SHP77 treated with DMSO at 0.1 percent for 48 hours (cell line): ENCODE measurements around the gene SYNE2.
"Not testable (repeated sequence)": the region's sequence is repeated elsewhere in the genome, so short reads cannot be mapped to it uniquely, and the experiment has no call there.

Experiments
- DNase-seq: peaks from one replicate; lab custom pipeline; 2025; lab: John Stamatoyannopoulos, UW

SYNE2 gene

DNA sequence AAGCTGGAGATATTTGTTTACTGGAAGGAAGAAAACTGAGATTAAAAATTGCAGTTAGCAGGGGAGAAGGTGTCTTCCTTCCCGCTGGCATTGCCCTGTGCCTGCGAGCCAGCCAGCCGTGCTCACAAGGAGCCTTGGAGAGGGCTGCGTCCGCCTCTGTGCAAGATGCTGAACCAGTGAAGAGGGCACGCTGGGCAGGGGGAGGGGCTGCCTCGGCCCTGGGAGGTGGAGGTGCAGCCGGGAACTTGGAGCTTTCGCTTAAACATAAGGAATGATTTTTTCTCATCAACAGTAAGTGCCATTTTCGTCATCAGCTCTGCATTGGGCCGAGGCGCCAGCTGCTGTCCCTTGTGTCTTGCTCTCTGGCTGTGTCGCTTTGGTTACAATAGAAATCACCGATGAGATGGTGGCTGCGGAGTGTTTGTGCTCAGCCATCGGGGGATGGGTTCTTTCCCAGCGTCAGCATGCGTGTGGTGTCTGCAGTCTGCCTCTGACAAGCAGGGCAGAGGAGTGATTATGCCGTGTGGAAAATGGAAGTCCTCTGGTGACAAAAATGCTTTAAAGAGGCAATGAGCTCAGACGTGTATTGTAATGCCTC is 344.1 kb downstream of the SYNE2 start:
- DNase-seq = peak; percentile 61

DNA sequence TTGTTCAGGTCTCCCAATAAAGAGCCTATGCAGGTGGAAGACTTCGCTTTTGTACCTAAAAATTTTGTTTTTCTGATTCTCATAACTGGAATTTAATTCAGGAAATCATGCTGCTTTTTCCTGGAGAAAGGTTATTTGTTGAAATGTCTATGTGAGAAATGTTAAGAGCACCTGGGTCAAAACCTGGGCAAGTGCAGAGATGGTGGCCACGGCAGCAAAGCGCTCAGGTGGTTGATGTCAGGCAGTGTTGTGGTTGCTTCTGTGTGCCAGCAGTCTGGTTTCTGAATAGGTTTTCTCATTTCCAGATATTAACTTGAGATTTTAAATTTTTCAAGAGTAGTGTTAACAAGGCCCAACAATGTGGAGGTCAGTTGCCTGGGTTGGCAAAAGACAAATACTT is 345.2 kb downstream of the SYNE2 start:
- no peak for DNase-seq

DNA sequence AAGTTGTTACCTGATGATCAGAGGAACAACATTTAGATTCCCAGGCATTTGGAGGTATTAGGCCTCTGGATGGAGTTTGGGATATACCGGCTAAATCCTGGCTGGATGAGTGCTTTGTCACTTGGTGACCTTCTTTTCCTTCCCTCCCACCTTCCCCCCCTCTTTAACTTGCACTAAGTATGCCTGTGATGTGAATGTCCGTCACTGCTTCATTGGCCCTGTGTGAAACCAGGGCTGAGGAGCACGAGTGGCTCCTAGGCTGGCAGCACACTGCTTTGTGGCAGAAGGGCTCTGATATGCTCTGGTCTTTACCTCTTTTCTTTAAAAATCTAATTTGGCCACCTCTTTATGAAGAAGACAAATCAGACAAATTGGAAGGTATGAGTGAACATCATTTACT is 345.7 kb downstream of the SYNE2 start:
- DNase-seq = no peak

DNA sequence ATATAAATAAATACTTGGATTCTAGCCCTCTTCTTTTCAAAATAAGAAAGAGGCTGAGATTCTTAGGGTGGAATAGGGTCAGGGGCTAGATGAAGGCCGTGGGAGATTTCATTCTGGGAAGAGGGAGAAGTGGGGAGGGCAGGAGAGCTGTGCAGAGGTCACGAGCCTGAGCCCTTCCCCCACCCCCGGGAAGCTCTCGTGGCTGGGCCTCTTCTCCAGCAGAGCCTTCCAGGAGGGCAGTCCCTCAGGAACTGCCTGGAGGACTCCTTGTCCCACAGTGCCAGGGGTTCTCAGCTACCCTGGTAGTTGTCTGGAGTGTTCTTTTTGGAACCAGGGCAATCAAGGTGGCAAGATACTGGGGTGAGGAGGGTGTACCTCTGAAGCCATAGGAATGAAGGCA is 347.4 kb downstream of the SYNE2 start:
- no peak for DNase-seq

DNA sequence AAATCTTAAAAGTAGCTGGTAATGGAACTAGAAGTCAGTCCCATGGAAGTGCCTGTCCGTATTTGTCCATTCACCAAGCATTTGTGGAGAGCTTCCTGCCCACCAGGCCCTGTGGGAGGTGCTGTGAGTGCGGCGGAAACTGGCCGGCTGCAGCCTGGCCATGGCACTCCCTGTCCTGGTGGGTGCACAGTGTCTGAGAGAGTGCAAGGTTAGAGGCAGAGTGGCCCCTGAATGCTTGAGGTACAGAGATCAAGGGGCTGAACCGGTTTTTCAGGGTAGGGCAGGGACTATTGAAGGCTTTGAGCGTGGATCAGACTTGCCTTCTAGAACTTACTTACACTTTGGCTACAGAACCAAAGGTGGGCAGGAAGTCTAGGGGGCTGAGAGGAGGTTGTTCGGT is 348.5 kb downstream of the SYNE2 start:
- no peak for DNase-seq

DNA sequence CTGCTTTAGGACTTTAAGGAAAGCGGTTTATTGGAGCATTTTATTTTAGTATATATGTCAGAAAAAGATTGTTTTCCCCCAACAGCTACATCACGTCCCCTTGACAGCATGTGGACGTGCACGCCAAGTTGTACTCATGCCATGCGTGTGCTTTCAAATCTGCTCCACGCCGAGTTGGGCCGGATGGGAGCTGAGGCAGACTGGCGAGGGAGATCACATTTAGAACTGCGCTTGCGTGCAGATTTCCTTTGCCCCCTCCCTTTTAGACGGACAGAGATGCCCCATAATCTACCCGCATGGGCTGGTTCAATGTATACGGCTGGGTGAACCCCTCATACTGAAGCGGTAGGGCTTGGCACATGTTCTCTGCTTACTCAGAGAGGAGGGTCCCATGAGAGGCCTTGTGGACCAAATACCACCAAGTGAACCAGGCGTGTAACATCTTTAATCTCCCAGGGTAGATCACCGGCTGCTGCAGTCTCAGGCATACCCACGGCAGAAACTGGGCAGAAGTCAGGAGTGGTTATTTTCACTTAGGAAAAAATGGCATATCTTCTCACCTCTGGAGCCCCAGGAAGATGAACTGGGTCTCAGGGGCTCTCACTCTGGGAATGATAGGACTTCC is 349.2 kb downstream of the SYNE2 start:
- no peak for DNase-seq

DNA sequence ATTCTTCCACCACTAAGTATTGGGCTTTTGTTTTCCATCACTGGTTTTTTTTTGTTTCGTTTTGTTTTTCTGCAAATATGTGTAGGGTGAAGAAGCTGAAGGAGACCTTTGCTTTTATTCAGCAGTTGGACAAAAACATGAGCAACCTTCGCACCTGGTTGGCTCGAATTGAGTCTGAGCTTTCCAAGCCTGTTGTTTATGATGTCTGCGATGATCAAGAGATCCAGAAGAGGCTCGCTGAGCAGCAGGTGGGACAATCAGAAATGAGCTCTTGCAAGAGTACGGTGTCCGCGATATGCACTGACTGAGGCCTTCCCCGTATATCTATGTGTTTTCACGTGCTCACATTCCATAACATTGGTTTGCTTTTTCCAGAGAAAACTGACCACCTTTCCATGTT is 349.9 kb downstream of the SYNE2 start:
- DNase-seq = no peak

DNA sequence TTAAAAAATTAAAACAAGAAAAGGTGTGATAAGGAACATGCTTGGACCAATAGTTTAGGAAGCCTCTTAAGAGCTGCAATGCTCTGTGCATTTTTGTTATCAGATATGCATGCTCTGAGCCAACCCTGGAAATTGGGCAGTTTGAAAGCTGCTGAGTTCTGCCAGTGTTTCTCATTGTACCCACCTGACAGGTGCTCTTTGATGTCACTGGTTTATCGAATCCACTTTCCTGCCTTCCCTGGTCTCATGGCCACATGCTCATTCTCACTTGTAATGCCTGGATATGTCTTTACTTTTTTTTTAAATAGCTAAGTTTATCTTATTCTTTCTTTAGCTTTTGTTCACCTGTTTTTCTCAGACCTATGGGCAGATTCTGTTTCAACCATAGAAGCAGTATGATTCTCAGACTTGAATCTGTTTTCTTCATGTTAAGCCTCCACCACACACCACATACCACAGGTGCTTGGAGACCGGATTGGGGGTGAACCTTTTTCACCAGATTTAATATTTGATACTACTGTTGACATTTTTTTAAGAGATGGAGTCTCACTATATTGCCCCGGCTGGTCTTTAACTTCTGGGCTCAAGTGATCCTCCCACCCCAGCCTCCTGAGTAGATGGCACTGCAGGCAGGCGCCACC is 350.7 kb downstream of the SYNE2 start:
- DNase-seq = no peak

DNA sequence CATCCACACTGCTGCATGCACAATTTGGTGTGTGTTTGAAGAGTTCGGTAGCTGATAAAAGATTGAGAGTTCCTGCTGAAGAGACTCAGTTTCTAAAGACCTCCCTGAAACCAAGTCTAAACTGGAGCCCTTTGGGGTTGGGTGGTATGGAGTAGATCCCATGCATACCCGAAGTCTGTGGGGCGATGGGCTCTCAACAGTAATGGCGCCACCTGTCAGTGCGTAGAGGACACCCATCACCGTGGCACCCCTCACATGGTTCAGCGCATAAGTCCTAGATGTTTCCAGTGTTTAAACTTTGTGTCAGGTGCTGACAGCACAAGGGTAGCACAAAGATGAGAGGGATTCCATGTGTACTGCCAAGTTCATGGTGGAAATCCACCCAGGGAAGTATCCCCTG is 355.5 kb downstream of the SYNE2 start:
- no peak for DNase-seq

DNA sequence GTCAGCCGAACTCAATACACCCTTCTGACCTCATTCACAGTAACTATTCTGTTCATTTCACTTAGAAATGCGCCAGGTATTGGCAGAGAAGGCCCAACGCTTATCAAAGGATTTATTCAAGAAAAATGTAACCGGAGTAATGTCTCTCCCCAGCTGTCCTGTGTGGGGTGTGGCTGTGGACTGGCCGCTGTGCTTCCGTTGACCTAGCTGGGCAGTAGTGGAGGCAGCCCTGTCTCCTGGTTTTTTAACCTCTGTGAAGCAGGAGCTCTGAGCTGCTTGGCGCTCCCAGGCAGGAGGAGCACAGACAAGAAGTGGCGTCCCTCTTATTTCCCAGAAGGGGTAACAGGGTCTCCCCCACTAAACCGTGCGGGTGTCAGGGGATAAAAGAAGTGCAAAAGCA is 356.2 kb downstream of the SYNE2 start:
- DNase-seq = no peak

DNA sequence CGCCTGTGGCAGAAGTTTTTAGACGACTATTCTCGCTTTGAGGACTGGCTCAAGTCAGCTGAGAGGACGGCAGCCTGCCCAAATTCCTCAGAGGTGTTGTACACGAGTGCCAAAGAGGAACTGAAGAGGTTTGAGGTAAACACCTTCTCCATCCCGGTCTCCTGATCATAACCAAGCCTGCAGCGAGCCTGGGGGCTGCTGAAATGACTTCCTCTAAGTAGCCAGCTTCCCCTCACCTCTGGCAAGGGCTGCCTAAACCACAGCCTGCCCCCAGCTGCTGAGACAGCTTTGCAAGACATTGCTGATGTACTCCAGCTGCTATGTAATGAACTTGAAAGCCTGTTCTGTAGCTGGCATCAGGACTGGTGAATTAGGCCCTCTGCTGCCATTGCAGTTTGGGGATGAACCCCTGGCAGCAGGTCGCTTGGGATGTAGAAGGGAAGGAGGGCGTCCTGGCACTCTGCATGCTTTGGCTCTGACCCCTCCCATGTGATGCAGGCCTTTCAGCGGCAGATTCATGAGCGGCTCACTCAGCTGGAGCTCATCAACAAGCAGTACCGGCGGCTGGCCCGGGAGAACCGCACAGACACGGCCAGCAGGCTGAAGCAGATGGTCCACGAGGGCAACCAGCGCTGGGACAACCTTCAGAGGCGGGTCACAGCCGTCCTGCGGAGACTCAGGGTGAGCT is 356.8 kb downstream of the SYNE2 start:
- no peak for DNase-seq

DNA sequence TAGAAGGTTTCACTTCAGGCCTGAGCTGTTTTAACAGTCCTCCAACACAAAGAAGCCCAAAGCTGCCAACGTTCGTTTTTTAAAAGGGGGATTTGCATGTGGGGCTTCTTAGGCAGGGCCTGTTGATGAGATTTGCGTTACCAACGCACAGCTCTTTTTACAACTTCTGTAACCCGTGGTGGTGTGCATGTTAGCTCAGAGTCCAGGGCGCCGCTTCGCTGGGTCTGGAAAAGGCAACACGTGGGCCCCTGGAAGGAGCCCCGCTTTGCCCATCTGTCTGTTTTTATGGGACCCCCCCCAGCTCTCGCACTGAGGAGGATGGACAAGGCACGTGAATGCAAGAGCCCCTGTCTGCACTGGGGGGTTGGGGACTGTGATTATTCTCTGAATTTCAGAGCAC is 357.4 kb downstream of the SYNE2 start:
- no peak for DNase-seq

DNA sequence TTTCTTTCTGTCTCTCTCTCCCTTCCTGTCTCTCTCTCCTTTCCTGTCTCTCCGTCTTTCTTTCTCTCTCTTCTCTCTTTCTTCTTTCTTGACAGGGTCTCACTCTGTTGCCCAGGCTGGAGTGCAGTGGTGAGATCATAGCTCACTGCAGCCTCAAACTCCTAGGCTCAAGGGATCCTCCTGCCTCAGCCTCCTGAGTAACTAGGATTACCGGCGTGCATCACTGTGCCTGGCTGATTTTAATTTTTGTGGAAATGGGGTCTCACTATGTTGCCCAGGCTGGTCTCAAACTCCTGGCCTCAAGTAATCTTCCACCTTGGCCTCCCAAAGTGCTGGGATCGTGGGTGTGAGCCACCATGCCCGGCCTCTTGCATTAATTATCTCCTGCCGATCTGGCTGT is 358.1 kb downstream of the SYNE2 start:
- DNase-seq = not testable (repeated sequence)

DNA sequence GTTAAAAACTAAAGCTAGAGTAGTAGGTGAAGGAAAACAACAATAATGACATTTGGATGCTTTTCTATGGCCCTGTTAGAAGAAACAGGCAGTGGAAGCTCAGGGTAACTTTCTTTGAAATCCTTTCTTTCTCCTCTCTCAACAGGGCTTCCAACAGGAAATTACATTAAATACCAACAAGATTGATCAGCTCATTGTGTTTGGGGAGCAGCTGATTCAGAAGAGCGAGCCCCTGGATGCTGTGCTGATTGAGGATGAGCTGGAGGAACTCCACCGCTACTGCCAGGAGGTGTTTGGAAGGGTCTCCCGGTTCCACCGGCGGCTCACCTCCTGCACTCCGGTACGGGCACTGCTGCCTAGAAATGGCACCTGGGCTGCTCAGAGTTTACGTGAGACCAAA is 359.9 kb downstream of the SYNE2 start:
- DNase-seq = no peak

DNA sequence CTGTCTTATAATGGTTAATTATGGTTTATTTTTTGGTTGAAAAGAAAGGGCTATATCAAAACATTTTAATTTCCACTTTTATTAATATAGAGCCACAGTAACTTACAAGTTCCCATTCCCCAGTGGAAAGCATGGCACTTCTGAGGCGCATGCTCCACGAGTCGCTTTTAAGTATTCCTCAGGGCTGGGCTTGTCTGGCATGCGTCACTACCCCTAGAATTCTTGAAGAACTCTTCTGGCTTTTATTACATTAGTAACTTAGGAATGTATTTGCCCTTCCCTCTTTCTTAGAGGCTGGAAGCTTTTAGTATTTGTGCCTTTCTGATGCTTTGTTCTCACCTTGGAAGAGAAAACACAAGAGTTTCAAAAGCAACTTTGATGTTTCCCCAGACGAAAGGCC is 360.3 kb downstream of the SYNE2 start:
- no peak for DNase-seq

DNA sequence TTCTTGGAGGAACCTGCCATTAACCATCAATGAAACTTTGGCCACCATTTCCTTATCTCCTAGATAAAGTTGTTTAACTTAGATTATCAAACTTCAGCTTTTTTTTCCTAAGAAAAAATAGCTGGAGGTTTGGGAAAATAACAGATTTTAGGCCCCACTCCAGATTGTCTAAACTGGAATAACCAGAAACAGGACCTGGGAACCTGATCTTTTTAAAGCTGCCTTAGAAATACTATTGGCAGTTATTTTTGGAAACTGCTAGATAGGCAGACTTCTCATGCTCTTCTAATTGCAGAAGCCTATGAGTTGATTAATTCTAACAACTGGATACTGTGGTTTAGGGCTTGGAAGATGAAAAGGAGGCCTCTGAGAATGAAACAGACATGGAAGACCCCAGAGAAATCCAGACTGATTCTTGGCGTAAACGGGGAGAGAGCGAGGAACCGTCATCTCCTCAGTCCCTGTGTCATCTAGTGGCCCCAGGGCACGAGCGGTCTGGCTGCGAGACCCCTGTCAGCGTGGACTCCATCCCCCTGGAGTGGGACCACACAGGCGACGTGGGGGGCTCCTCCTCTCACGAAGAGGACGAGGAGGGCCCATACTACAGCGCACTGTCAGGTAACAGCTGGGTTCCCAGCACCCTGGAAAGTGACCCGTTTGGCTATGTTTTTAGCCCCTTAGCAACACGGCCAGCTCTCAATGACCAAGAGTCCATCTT is 361.2 kb downstream of the SYNE2 start:
- DNase-seq = no peak

DNA sequence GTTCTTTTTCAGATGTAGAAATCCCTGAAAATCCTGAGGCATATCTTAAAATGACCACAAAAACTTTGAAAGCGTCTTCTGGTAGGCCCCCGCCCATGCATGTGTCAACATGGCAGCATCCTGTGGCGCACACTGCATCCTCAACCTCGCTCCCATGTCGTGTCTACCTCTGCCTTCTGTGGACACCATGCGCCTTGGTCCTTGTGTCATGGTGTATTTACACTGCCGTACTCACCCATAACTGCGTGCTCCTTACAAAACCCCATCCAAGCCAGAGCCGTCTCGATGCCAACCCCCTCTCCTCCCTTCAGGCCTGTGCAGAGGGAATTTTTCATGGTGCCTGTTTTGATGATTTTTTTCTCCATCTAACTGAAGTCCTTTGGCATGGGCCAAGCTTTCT is 362.5 kb downstream of the SYNE2 start:
- no peak for DNase-seq

DNA sequence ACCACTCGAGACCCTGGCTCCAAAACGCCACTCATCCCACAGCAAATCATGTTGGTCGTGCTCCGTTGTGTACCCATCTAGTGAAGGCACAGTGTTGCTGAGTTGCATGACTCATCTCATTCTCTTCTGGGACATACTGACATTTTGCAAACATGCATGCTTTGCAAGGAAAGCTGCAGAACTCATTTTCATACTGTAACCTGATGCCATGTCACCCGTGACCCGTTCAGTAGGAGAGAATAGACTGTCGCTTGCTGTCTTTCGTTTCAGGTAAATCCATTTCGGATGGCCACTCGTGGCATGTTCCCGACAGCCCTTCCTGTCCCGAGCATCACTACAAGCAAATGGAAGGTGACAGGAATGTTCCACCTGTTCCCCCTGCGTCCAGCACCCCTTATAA is 363.2 kb downstream of the SYNE2 start:
- DNase-seq = no peak

DNA sequence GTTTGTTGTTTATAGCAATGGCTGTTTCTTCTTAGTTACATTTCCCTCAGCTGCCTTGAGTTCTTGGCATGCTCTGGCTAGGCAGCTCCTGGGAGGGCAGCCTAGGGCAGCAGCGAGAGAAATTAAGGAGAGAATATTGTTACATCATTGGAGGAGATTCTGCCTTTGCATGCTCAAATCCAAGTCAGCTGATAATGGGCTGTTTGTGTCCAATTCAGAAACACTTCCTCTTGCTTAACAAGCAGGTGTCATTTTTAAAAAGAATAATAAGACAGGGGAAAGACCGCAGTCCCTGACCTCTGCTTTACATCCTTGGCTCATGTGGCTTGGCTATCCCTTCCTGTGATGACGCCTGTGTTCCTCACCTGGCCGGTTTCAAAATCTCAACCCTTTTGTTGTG is 364.5 kb downstream of the SYNE2 start:
- no peak for DNase-seq

DNA sequence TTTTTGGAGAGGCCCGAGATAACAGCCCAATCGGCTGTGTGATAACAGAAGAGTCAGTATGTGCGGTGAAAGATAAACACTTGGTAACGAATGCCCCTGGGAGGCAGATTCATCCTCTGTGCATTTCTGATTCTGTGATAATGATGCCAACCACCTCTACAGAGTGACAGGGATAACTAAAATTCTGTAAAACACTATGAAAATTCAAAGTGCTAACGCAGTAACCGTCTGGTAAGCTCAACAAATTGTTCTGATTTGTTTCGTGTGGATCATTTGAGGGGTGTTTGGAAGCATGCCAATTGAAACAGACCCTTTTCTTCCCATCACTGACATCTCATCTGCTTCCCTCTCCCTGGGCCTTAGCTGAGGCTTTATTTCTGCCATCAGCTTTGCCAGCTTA is 365.0 kb downstream of the SYNE2 start:
- DNase-seq = no peak

DNA sequence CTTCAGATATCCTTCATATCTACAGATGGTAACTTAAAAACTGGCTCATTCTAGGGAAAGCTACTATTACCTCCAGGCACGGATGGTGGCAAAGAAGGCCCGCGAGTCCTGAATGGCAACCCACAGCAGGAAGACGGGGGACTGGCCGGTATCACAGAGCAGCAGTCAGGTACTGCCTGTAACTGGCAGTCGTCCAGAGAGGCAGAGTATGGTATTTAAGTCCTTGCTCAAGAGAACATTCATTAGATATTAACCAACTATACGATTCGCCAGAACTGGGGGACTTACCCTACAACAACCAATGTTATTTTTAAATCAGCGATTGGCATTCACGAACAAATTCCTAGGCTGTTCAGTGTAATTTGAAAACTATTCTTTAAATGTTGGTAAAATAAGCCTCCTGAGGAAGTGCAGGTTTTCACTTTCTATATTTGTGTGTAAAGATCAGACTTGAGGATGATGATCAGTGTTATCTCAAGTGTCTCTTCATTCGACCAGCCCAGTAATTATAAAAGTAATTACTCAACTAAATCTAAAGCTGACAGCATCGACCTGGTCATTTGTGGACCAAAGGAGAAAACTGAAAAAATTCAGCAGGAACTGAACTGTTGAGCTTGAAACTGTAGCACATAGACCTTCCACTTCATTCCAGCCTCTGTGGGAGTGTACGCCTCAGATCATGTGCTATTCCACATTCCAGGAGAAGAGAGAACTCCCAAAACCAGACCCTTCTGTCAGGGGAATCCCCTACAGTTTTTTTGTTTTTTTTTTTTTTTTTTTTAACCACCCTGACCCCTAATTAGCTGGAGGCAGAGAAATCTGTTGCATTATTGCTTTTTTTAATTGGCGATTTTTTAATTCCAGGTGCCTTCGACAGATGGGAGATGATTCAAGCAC is 365.8 kb downstream of the SYNE2 start:
- DNase-seq = no peak

DNA sequence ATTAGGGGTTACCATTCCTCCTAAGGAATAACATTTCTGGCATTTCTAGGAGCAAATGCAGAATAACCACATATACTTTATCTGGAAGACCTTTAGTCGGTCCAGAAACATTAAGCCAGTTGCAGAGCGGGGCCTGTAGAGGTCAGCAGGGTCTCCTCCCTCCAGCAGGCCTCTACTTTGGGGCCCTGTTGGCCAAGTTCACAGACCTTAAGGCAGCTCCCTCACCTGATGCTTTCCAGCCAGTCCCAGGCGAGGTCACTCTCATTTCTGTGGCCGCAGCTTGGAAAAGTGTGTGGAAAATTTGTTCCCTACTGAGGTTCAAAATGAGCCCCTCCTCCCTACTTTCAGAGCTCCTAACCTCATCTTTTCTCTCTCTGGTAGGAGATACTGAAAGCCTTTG is 367.3 kb downstream of the SYNE2 start:
- DNase-seq = no peak
